ENCODE measurements around the gene VTI1A. TPM values are rescaled to one million over a fixed set of nuclear protein-coding genes. Genes with fewer than 3 reads are reported as not detected.

The VTI1A gene
- total RNA-seq, 1 experiment from 2014 or later: 22.0 TPM

GRCh38 chr10:112835944-112836451 is 389.0 kb downstream of the VTI1A start:
- no peaks in the 10 kb centered on the region for H4K20me1 ChIP-seq (ENCODE audit: control insufficient read depth, insufficient read depth, insufficient read length)
- H3K23me2 ChIP-seq (ENCODE audit: insufficient read length, low read depth, low read length, poor library complexity, severe bottlenecking): no peaks in the 10 kb centered on the region
- no peak overlapping the region for H4K8ac ChIP-seq (replicated peaks; ENCODE audit: insufficient read length, low read depth, low read length)
- no peak overlapping the region for H3K18ac ChIP-seq (ENCODE audit: insufficient read length, low read depth, low read length)
- no peak overlapping the region for H2BK20ac ChIP-seq (ENCODE audit: low read depth, low read length, poor library complexity, severe bottlenecking)
- no peak overlapping the region for H2AK5ac ChIP-seq (ENCODE audit: insufficient read length, low read length)
- no peak overlapping the region for H3K27ac ChIP-seq (ENCODE audit: insufficient read length, low read depth, low read length)
- Mint-ChIP-seq H3K27me3 (ENCODE audit: low read depth) (peaks cover 20% of the 10 kb centered on the region), H3K9me3 (peaks cover 6 to 9% of the 10 kb centered on the region in 2 experiments; a peak in 3 of 5 replicates), H3K4me3 (no peak overlapping the region), H3K4me1 (peaks cover 69 to 73% of the 10 kb centered on the region in 2 experiments), H3K36me3 (ENCODE audit: insufficient read depth in 1 of 3, low read depth in 3 of 3) (peaks cover 0 to 9% (median 7%) of the 10 kb centered on the region in 3 experiments; a peak in 4 of 7 replicates), H3K27ac (peak overlapping the region in 1 of 3 experiments; percentile 90; a peak in 1 of 7 replicates)
- H3T11ph ChIP-seq (ENCODE audit: low read length): no peak overlapping the region
- H3K79me2 ChIP-seq (ENCODE audit: insufficient read depth, low read length): no peaks in the 10 kb centered on the region
- no peaks in the 10 kb centered on the region for H3K27me3 ChIP-seq (ENCODE audit: insufficient read depth, low read length)
- no peak overlapping the region for H3K23ac ChIP-seq (ENCODE audit: insufficient read length, low read depth, low read length)
- no CpG with 5 or more reads among the region's 7 CpGs for WGBS (ENCODE audit: extremely low coverage, insufficient read length, low lambda C conversion rate)
- no peak overlapping the region for H3K14ac ChIP-seq (ENCODE audit: insufficient read depth, low read length)
- H2BK5ac ChIP-seq (ENCODE audit: insufficient read length, low read length): no peak overlapping the region
- H3K56ac ChIP-seq (ENCODE audit: insufficient read length, low read depth, low read length): no peak overlapping the region
- no peak for TF ChIP-seq CTCF (conservative IDR thresholded peaks at IDR 0.05)
- no peaks in the 10 kb centered on the region for H3K9me3 ChIP-seq (ENCODE audit: control insufficient read depth, low read depth, low read length)
- H2BK12ac ChIP-seq (ENCODE audit: insufficient read length, low read depth, low read length): no peak overlapping the region
- peaks cover 13% of the 10 kb centered on the region for H3K4me1 ChIP-seq (ENCODE audit: insufficient read depth, low read length)
- H3K4ac ChIP-seq (ENCODE audit: low read depth, low read length): no peak overlapping the region
- H2AFZ ChIP-seq (ENCODE audit: low read length): no peak overlapping the region
- no peaks in the 10 kb centered on the region for H3K79me1 ChIP-seq (ENCODE audit: insufficient read depth, low read depth, low read length, poor library complexity, severe bottlenecking)
- DNase-seq: no peak
- H4K5ac ChIP-seq (ENCODE audit: insufficient read length, low read depth, low read length): no peak overlapping the region
- no peak overlapping the region for H2BK15ac ChIP-seq (ENCODE audit: low read depth, low read length)
- no peak overlapping the region for H3K9ac ChIP-seq (ENCODE audit: extremely low read depth, insufficient read length, low read length)
- no peak overlapping the region for H4K91ac ChIP-seq (ENCODE audit: insufficient read length, low read depth, low read length)
- no peak overlapping the region for H3K4me2 ChIP-seq (ENCODE audit: insufficient read depth, insufficient read length, low read length)
- H2BK120ac ChIP-seq (ENCODE audit: low read depth, low read length, poor library complexity, severe bottlenecking): no peak overlapping the region

Measured in H9 (cell line).